GM21717 (cell line): Measurements from ENCODE around the gene OR2C1.
A peak's percentile ranks its signal among the peaks of the same experiment; 100 is the strongest.

Source experiments
- ATAC-seq: cut with Tn5 transposase; IDR thresholded peaks from one replicate; pipeline ENCODE4 v1.9.1; 2021; ENCODE audit warnings: mild to moderate bottlenecking, moderate library complexity; ENCODE audit not compliant: unreplicated experiment

Gene OR2C1

GRCh38 chr16:3389663-3390338, 34.1 kb downstream of the OR2C1 start:
- no peak for ATAC-seq

GRCh38 chr16:3400446-3400778, 44.7 kb downstream of the OR2C1 start:
- ATAC-seq, result no peak

GRCh38 chr16:3400779-3401688, 45.3 kb downstream of the OR2C1 start, which contains the start of the genes ZNF174 and ZSCAN32:
ZNF174 (plus strand) TSS chr16:3401215; CDS start chr16:3402005, 790 bp downstream.
ZSCAN32 (minus strand) TSS chr16:3401004; CDS start chr16:3397557, 3,447 bp downstream.
- peak; percentile 94 for ATAC-seq

- no peak for ATAC-seq
These were observed 46.2 kb downstream of the OR2C1 start for GRCh38 chr16:3401719-3402397.
